Activated T-cell treated with anti-CD3 and anti-CD28 coated beads, Interleukin-2, amount 50 U/mL, for 72 hours (primary cell): ENCODE measurements around the gene FOXD4L1. TPM values are rescaled to one million over a fixed set of nuclear protein-coding genes. Genes with fewer than 3 reads are reported as not detected.
"Not testable (repeated sequence)": the region's sequence is repeated elsewhere in the genome, so short reads cannot be mapped to it uniquely, and the experiment has no call there.

Source experiments
- ATAC-seq, 2 donors: fragments of 150-1000 bp; cut with Tn5 transposase; replicated peaks in 1 of 2; 2 replicates each; pipeline ENCODE4 v1.10.0; 2021; ENCODE audit warnings: moderate library complexity in 2 of 2, mild to moderate bottlenecking in 1 of 2
- DNase-seq, 2 donors: peaks; one replicate each; pipeline ENCODE4 v3.0.0; 2021 to 2022; ENCODE audit warnings: mixed read lengths in 1 of 2
- H3K27ac Mint-ChIP-seq: one replicate; pipeline ENCODE4 v1.8.0; 2022; ENCODE audit warnings: mild to moderate bottlenecking, moderate library complexity, mixed read lengths
- H3K27me3 Mint-ChIP-seq: one replicate; pipeline ENCODE4 v1.8.0; 2022; ENCODE audit warnings: low read depth, mixed read lengths
- H3K36me3 Mint-ChIP-seq, 2 donors: one replicate each; pipeline ENCODE4 v1.8.0; 2022; ENCODE audit warnings: mixed read lengths in 2 of 2, mild to moderate bottlenecking in 1 of 2; ENCODE audit not compliant: insufficient read depth in 2 of 2
- H3K4me1 Mint-ChIP-seq: one replicate; pipeline ENCODE4 v1.8.0; 2022; ENCODE audit warnings: low read depth, mixed read lengths
- H3K4me3 Mint-ChIP-seq, 2 donors: one replicate each; pipeline ENCODE4 v1.8.0; 2022; ENCODE audit warnings: mild to moderate bottlenecking in 2 of 2, mixed read lengths in 2 of 2, moderate library complexity in 2 of 2
- H3K9me3 Mint-ChIP-seq, 2 donors: one replicate each; pipeline ENCODE4 v1.8.0; 2022; ENCODE audit warnings: mixed read lengths in 2 of 2
- total RNA-seq, 2 donors: library from RNA; stranded (reverse); gene quantifications; one replicate each; pipeline ENCODE4 v1.2.3, GENCODE V29; 2022

The FOXD4L1 gene
- total RNA-seq, 2 donors from 2014 or later = 0.12 TPM; not detected in 1

- H3K4me3 Mint-ChIP-seq = peak overlapping the region; percentile 44 to 76
- H3K27ac Mint-ChIP-seq, H3K27me3 Mint-ChIP-seq, ATAC-seq, DNase-seq, H3K9me3 Mint-ChIP-seq, H3K36me3 Mint-ChIP-seq, H3K4me1 Mint-ChIP-seq: not testable (repeated sequence)
These were observed 42.4 kb downstream of the FOXD4L1 start for GRCh38 chr2:113540834-113541203.

DNA sequence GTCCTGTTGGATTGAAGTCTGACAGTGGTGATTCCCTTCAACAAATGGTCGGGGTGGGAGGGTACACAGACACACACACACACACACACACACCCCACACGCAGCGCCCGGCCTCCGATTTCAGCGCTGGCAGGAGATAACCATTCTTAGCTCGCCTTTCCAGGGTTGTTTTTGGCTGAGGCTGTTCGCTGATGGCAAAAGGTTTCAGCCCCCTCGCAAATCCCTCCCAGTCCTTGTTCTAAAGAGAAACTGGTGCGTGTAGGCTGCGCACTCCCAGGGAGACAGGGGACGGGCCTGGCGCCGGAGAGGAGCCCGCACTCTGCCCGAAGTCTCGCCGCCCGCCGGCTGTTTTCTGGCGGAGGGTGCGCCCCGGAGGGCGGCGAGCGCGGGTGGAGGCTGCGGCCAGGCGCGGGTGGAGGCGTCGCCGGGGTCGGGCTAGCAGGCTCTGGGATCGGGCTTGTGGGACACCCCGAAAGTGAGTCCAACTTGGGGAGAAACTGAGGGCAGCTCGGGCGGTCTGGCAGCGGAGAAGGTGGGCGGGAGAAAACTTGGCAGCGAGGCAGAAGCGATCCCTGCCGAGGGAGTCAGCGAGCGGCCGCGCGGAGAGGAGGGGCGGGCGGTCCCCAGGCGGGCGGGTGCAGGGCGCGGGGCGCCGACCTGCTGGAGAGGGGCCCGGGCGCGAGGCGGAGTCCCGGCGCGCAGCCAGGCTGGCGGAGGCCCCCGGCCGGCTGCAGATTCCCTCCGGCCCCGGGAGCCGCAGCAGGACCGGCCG, 42.9 kb downstream of the FOXD4L1 start:
- H3K27me3 Mint-ChIP-seq, H3K36me3 Mint-ChIP-seq, H3K27ac Mint-ChIP-seq, H3K9me3 Mint-ChIP-seq, H3K4me1 Mint-ChIP-seq: not testable (repeated sequence)
- peak; percentile 78 to 82 for ATAC-seq
- H3K4me3 Mint-ChIP-seq = peak overlapping the region; percentile 65 to 76
- peak; percentile 29 to 33 for DNase-seq

DNA sequence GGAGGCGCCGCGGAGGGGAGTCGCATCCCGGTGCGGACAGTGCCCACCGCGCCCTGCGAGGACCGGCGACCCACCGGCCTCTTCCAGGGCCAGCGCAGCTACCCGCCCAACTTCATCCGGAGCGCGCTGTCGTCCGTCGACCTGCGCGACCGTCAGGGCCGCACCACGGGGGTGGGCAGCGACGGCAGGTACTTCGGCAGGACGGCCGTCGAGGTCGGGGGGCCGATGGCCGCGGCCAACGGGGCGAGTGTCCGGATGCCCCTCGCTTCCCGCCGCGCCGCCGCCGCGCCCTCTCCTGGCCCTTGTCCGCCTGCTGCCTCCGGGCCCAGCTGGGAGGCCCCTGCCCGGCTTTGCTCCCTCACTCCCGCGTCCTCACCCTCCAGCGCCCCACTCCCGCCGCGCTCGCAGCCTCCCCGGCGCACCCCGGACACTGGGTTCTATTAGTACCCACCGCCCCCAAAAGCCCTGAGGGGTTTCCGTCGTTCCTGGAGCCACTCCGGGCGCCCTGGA, 43.6 kb downstream of the FOXD4L1 start:
- H3K27ac Mint-ChIP-seq, H3K36me3 Mint-ChIP-seq, H3K4me1 Mint-ChIP-seq, DNase-seq, H3K9me3 Mint-ChIP-seq, H3K27me3 Mint-ChIP-seq: not testable (repeated sequence)
- H3K4me3 Mint-ChIP-seq = peak overlapping the region; percentile 57 to 80
- ATAC-seq = peak; percentile 65 to 70

- H3K27ac Mint-ChIP-seq = not testable (repeated sequence)
- peak overlapping the region; percentile 57 to 80 for H3K4me3 Mint-ChIP-seq
These were observed 44.1 kb downstream of the FOXD4L1 start for GRCh38 chr2:113542529-113542928.

More at GRCh38 chr2:113542529-113542928, 44.1 kb downstream of the FOXD4L1 start:
- not testable (repeated sequence) for ATAC-seq, H3K4me1 Mint-ChIP-seq, H3K27me3 Mint-ChIP-seq, H3K9me3 Mint-ChIP-seq, H3K36me3 Mint-ChIP-seq, DNase-seq

Other genes with a start within 250 kb of the FOXD4L1 start
- gene PAX8, start 219.7 kb upstream of the FOXD4L1 start, total RNA-seq = 1 to 10 TPM; 3.0 to 4.3 TPM
- 10 to 100 TPM; 42.0 to 42.8 TPM for gene ZNG1B, start 61.0 kb upstream of the FOXD4L1 start, total RNA-seq
- 10 to 100 TPM; 11.4 to 12.2 TPM for gene RABL2A, start 128.6 kb downstream of the FOXD4L1 start, total RNA-seq